Liver (tissue), 3 donors: ENCODE data around the gene COX7A1.

ENCODE experiments used
- RAD21 ChIP-seq, 2 donors: IDR thresholded peaks; 2 replicates each; pipeline ENCODE4 v1.6.1; 2016; ENCODE audit warnings: antibody characterized with exemption in 2 of 2, mild to moderate bottlenecking in 2 of 2
- SP1 ChIP-seq: IDR thresholded peaks from 2 replicates; pipeline ENCODE4 v1.6.1; 2018; ENCODE audit warnings: antibody characterized with exemption, mild to moderate bottlenecking
- TF ChIP-seq, protein P1 (sequence below): fragments of 150-350 bp; IDR thresholded peaks from 2 replicates; pipeline ENCODE4 v1.5.1; 2017; ENCODE audit warnings: improper control_type of control experiment, low read depth, low read length; ENCODE audit not compliant: missing input control
- TF ChIP-seq, protein P2 (sequence below): IDR thresholded peaks from 2 replicates; pipeline ENCODE4 v1.6.1; 2016; ENCODE audit warnings: antibody characterized with exemption
- TF ChIP-seq, protein P3 (sequence below): IDR thresholded peaks from 2 replicates; pipeline ENCODE4 v1.6.1; 2016; ENCODE audit warnings: antibody characterized with exemption
- TF ChIP-seq, protein P4 (sequence below): IDR thresholded peaks from 2 replicates; pipeline ENCODE4 v1.6.1; 2016; ENCODE audit warnings: antibody characterized with exemption, mild to moderate bottlenecking
- donor health status: healthy.
- donor health status: healthy.

DNA sequence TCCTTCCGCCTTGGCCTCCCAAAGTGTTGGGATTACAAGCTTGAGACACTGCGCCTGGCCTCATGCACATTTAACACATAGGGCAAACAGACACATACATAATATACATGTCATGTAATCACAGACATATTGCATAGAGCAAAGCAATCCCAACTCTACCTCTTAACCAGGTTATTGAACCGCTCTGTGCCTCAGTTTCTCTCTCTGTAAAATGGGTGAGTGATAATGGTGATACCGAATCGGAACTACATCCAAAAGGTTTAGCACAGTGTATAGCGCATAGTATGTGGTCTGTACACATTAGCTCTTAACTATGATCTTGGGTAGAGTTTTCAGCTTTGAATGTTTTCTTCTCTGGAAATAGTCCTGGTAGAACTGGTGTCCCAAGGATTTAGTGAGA lies 7.6 kb downstream of the COX7A1 start:
- TF ChIP-seq SP1: no peak
- TF ChIP-seq, protein P1, sequence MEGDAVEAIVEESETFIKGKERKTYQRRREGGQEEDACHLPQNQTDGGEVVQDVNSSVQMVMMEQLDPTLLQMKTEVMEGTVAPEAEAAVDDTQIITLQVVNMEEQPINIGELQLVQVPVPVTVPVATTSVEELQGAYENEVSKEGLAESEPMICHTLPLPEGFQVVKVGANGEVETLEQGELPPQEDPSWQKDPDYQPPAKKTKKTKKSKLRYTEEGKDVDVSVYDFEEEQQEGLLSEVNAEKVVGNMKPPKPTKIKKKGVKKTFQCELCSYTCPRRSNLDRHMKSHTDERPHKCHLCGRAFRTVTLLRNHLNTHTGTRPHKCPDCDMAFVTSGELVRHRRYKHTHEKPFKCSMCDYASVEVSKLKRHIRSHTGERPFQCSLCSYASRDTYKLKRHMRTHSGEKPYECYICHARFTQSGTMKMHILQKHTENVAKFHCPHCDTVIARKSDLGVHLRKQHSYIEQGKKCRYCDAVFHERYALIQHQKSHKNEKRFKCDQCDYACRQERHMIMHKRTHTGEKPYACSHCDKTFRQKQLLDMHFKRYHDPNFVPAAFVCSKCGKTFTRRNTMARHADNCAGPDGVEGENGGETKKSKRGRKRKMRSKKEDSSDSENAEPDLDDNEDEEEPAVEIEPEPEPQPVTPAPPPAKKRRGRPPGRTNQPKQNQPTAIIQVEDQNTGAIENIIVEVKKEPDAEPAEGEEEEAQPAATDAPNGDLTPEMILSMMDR: no peak
- TF ChIP-seq RAD21 (IDR thresholded peaks at IDR 0.05): no peak
- TF ChIP-seq, protein P2, sequence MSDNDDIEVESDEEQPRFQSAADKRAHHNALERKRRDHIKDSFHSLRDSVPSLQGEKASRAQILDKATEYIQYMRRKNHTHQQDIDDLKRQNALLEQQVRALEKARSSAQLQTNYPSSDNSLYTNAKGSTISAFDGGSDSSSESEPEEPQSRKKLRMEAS: no peak
- TF ChIP-seq, protein P3, sequence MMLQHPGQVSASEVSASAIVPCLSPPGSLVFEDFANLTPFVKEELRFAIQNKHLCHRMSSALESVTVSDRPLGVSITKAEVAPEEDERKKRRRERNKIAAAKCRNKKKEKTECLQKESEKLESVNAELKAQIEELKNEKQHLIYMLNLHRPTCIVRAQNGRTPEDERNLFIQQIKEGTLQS: no peak
- TF ChIP-seq, protein P4, sequence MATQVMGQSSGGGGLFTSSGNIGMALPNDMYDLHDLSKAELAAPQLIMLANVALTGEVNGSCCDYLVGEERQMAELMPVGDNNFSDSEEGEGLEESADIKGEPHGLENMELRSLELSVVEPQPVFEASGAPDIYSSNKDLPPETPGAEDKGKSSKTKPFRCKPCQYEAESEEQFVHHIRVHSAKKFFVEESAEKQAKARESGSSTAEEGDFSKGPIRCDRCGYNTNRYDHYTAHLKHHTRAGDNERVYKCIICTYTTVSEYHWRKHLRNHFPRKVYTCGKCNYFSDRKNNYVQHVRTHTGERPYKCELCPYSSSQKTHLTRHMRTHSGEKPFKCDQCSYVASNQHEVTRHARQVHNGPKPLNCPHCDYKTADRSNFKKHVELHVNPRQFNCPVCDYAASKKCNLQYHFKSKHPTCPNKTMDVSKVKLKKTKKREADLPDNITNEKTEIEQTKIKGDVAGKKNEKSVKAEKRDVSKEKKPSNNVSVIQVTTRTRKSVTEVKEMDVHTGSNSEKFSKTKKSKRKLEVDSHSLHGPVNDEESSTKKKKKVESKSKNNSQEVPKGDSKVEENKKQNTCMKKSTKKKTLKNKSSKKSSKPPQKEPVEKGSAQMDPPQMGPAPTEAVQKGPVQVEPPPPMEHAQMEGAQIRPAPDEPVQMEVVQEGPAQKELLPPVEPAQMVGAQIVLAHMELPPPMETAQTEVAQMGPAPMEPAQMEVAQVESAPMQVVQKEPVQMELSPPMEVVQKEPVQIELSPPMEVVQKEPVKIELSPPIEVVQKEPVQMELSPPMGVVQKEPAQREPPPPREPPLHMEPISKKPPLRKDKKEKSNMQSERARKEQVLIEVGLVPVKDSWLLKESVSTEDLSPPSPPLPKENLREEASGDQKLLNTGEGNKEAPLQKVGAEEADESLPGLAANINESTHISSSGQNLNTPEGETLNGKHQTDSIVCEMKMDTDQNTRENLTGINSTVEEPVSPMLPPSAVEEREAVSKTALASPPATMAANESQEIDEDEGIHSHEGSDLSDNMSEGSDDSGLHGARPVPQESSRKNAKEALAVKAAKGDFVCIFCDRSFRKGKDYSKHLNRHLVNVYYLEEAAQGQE: no peak
